ENCODE results near the gene LSAMP.

DNA sequence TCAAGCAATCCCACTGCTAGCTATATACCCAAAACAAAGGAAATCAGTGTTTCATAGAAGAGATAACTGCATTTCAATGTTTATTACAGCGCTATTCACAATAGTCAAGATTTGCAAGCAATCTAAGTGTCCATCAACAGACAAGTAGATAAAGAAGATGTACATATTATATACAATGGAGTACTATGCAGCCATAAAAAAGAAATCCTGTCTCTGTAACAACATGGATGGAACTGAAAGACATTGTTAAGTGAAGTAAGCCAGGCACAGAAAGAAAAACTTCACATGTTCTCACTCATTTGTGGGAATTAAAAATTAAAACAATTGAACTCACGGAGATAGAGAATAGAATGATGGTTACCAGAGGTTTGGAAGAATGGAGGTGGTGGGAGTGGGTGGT is 89.2 kb downstream of the LSAMP start:
- TF ChIP-seq POLR2A (IDR thresholded peaks at IDR 0.05; ENCODE audit: low read depth, low read length): no peak
- no peak for TF ChIP-seq POLR2AphosphoS5 (IDR thresholded peaks at IDR 0.05; ENCODE audit: low read depth, low read length)
- TF ChIP-seq TAF1 (IDR thresholded peaks at IDR 0.05; ENCODE audit: low read depth, low read length): no peak

Measured in GM12891 (cell line).